ENCODE data around the gene TMC6. TPM values are rescaled to one million over a fixed set of nuclear protein-coding genes. Genes with fewer than 3 reads are reported as not detected.

TMC6 gene
- total RNA-seq, 1 experiment from 2014 or later: 97.7 TPM

GRCh38 chr17:78081551-78081950 lies 47.0 kb downstream of the TMC6 start:
- no peaks in the 10 kb centered on the region for H3F3A ChIP-seq (ENCODE audit: insufficient read depth, low read depth)
- intact Hi-C loops (cut with micrococcal nuclease; ENCODE audit: unreplicated experiment): no loop called here
- no peak overlapping the region for H3K27ac ChIP-seq
- CTCF ChIA-PET: no interaction called here
- no peaks in the 10 kb centered on the region for H3K9me2 ChIP-seq (ENCODE audit: insufficient read depth)
- no peaks in the 10 kb centered on the region for H3K36me3 ChIP-seq (ENCODE audit: low read depth)
- no peak overlapping the region for H3K4me2 ChIP-seq
- no peaks in the 10 kb centered on the region for H3K9me3 ChIP-seq (ENCODE audit: insufficient read depth, low read depth)
- H3K27me3 ChIP-seq (ENCODE audit: insufficient read depth, low read depth): peaks cover 13% of the 10 kb centered on the region
- POLR2A ChIA-PET (ENCODE audit: unreplicated experiment): no interaction called here
- no peaks in the 10 kb centered on the region for H4K20me1 ChIP-seq (ENCODE audit: insufficient read depth)
- no peaks in the 10 kb centered on the region for H3K79me2 ChIP-seq (ENCODE audit: low read depth)
- H2AFZ ChIP-seq: no peak overlapping the region
- no TSS peak for BruUV-seq (replicated peaks)
- H3K4me1 ChIP-seq (replicated peaks; ENCODE audit: insufficient read depth): no peaks in the 10 kb centered on the region
- TF ChIP-seq CTCF (conservative IDR thresholded peaks at IDR 0.05) (no peak), EZH2 (IDR thresholded peaks at IDR 0.05; ENCODE audit: low read depth) (no peak)
- no peak for DNase-seq
- H3K4me3 ChIP-seq: no peak overlapping the region

- Histone ChIP-seq H3K4me1 (replicated peaks; ENCODE audit: insufficient read depth) (no peaks in the 10 kb centered on the region), H3K9me2 (ENCODE audit: insufficient read depth) (no peaks in the 10 kb centered on the region), H3F3A (ENCODE audit: insufficient read depth, low read depth) (no peaks in the 10 kb centered on the region), H3K4me2 (no peak overlapping the region), H3K36me3 (ENCODE audit: low read depth) (no peaks in the 10 kb centered on the region), H4K20me1 (ENCODE audit: insufficient read depth) (no peaks in the 10 kb centered on the region), H3K79me2 (ENCODE audit: low read depth) (no peaks in the 10 kb centered on the region), H3K4me3 (no peak overlapping the region), H3K27me3 (ENCODE audit: insufficient read depth, low read depth) (peaks cover 27% of the 10 kb centered on the region), H3K27ac (no peak overlapping the region), H2AFZ (no peak overlapping the region), H3K9me3 (ENCODE audit: insufficient read depth, low read depth) (no peaks in the 10 kb centered on the region)
- DNase-seq: no peak
- POLR2A ChIA-PET (ENCODE audit: unreplicated experiment): no interaction called here
- CTCF ChIA-PET: interaction anchor here (0.8 kb wide), 1 partner anchor 158 kb away, joined by 3 read pairs; no protein-coding TSS in a partner anchor
- TF ChIP-seq EZH2 (IDR thresholded peaks at IDR 0.05; ENCODE audit: low read depth): no peak
- TF ChIP-seq CTCF (conservative IDR thresholded peaks at IDR 0.05): no peak
- BruUV-seq (replicated peaks): no TSS peak
- intact Hi-C loops (cut with micrococcal nuclease; ENCODE audit: unreplicated experiment): no loop called here
Measured at GRCh38 chr17:78079253-78079652, 49.3 kb downstream of the TMC6 start.

GRCh38 chr17:78075545-78075944 lies 53.0 kb downstream of the TMC6 start:
- BruUV-seq (replicated peaks): no TSS peak
- Histone ChIP-seq H4K20me1 (ENCODE audit: insufficient read depth) (no peaks in the 10 kb centered on the region), H3F3A (ENCODE audit: insufficient read depth, low read depth) (no peaks in the 10 kb centered on the region), H3K4me3 (no peak overlapping the region), H2AFZ (no peak overlapping the region), H3K9me2 (ENCODE audit: insufficient read depth) (no peaks in the 10 kb centered on the region), H3K27ac (no peak overlapping the region), H3K4me2 (no peak overlapping the region), H3K9me3 (ENCODE audit: insufficient read depth, low read depth) (no peaks in the 10 kb centered on the region), H3K27me3 (ENCODE audit: insufficient read depth, low read depth) (peaks cover 27% of the 10 kb centered on the region), H3K36me3 (ENCODE audit: low read depth) (no peaks in the 10 kb centered on the region), H3K79me2 (ENCODE audit: low read depth) (no peaks in the 10 kb centered on the region), H3K4me1 (replicated peaks; ENCODE audit: insufficient read depth) (no peaks in the 10 kb centered on the region)
- POLR2A ChIA-PET (ENCODE audit: unreplicated experiment): no interaction called here
- intact Hi-C loops (cut with micrococcal nuclease; ENCODE audit: unreplicated experiment): no loop called here
- TF ChIP-seq CTCF (conservative IDR thresholded peaks at IDR 0.05) (no peak), EZH2 (IDR thresholded peaks at IDR 0.05; ENCODE audit: low read depth) (no peak)
- CTCF ChIA-PET: no interaction called here
- no peak for DNase-seq
